DND-41 (cell line): ENCODE data around the gene UCN2.

Experiments used
- ATAC-seq: fragments of 200-7000 bp; cut with Tn5 transposase; 3 replicates; pipeline ENCODE4 v1.9.1; 2021; ENCODE audit warnings: low read depth; ENCODE audit not compliant: insufficient read depth
- DNase-seq: peaks from one replicate; pipeline ENCODE4 v3.0.0-alpha.2; 2020
- H2AFZ ChIP-seq: 2 replicates; pipeline ENCODE4 v1.6.0; 2012; ENCODE audit warnings: low read depth, low read length
- H3K27ac ChIP-seq: 2 replicates; pipeline ENCODE4 v1.5.1; 2012; ENCODE audit warnings: low read length, inconsistent platforms
- H3K27me3 ChIP-seq: fragments of 200-600 bp; sonication (generic); 2 replicates; pipeline ENCODE4 v1.6.0; 2012; ENCODE audit warnings: low read length, mild to moderate bottlenecking, inconsistent platforms; ENCODE audit not compliant: insufficient read depth, poor library complexity
- H3K36me3 ChIP-seq: 2 replicates; pipeline ENCODE4 v1.5.1; 2012; ENCODE audit warnings: low read length, inconsistent platforms; ENCODE audit not compliant: insufficient read depth
- H3K4me1 ChIP-seq: 2 replicates; pipeline ENCODE4 v1.5.1; 2012; ENCODE audit warnings: mild to moderate bottlenecking, low read length; ENCODE audit not compliant: insufficient read depth
- H3K4me2 ChIP-seq: 2 replicates; pipeline ENCODE4 v1.6.0; 2012; ENCODE audit warnings: mild to moderate bottlenecking, moderate library complexity, low read length, inconsistent platforms; ENCODE audit not compliant: insufficient read depth
- H3K4me3 ChIP-seq, 2 experiments: fragments of 200-600 bp in 1 of 2; shearing (Covaris generic) in 1 of 2; 2 replicates each; pipeline ENCODE4 v1.5.1; 2012 to 2016; ENCODE audit warnings: inconsistent platforms in 2 of 2, low read length in 2 of 2, mild to moderate bottlenecking in 2 of 2, low read depth in 1 of 2, moderate library complexity in 1 of 2
- H3K79me2 ChIP-seq: 2 replicates; pipeline ENCODE4 v1.6.0; 2012; ENCODE audit warnings: low read length, inconsistent platforms; ENCODE audit not compliant: insufficient read depth
- H3K9ac ChIP-seq: 2 replicates; pipeline ENCODE4 v1.6.0; 2012; ENCODE audit warnings: low read depth, mild to moderate bottlenecking, inconsistent platforms, low read length, moderate library complexity
- H3K9me3 ChIP-seq: 2 replicates; pipeline ENCODE4 v1.5.1; 2012; ENCODE audit warnings: low read length, moderate library complexity, mild to moderate bottlenecking, inconsistent platforms; ENCODE audit not compliant: insufficient read depth, severe bottlenecking
- H4K20me1 ChIP-seq: 2 replicates; pipeline ENCODE4 v1.6.0; 2012; ENCODE audit warnings: low read length; ENCODE audit not compliant: insufficient read depth
- EZH2 ChIP-seq: IDR thresholded peaks from 3 replicates; pipeline ENCODE4 v1.6.1; 2012; ENCODE audit warnings: borderline replicate concordance, low read depth, mild to moderate bottlenecking, moderate library complexity, low read length, inconsistent platforms; ENCODE audit not compliant: severe bottlenecking
- TF ChIP-seq, protein P1 (sequence below): IDR thresholded peaks from 2 replicates; pipeline ENCODE4 v1.5.1; 2012; ENCODE audit warnings: borderline replicate concordance, low read length, moderate library complexity, mild to moderate bottlenecking; ENCODE audit not compliant: poor library complexity, severe bottlenecking; ENCODE audit errors: extremely low read depth

UCN2 gene

DNA sequence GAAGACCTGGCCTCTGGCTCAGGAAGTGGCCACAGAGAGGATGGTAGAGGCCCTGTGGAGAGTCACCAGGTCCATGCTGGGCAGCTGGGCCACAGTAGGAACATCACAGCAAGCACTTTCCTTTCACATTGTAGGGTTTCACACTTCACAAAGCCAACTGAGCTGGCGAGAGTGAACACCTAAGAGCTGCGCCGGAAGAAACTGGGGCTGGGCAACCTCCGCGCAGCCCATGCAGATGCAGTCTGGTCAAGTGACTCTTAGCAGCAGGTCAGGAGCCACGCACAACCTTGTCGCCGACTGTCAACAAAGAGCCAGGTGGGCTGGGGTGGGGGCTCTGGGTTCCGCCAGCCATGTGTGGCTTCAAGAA lies 44.3 kb downstream of the UCN2 start:
- Histone ChIP-seq H3K36me3 (no peaks in the 10 kb centered on the region), H3K9ac (no peak overlapping the region), H3K4me2 (no peak overlapping the region), H3K9me3 (no peaks in the 10 kb centered on the region), H3K4me1 (peaks cover 13% of the 10 kb centered on the region), H4K20me1 (peaks cover 24% of the 10 kb centered on the region), H3K27ac (no peak overlapping the region), H3K27me3 (no peaks in the 10 kb centered on the region), H3K79me2 (no peaks in the 10 kb centered on the region), H2AFZ (no peak overlapping the region), H3K4me3 (no peak overlapping the region)
- no peak for DNase-seq
- TF ChIP-seq, protein P1, sequence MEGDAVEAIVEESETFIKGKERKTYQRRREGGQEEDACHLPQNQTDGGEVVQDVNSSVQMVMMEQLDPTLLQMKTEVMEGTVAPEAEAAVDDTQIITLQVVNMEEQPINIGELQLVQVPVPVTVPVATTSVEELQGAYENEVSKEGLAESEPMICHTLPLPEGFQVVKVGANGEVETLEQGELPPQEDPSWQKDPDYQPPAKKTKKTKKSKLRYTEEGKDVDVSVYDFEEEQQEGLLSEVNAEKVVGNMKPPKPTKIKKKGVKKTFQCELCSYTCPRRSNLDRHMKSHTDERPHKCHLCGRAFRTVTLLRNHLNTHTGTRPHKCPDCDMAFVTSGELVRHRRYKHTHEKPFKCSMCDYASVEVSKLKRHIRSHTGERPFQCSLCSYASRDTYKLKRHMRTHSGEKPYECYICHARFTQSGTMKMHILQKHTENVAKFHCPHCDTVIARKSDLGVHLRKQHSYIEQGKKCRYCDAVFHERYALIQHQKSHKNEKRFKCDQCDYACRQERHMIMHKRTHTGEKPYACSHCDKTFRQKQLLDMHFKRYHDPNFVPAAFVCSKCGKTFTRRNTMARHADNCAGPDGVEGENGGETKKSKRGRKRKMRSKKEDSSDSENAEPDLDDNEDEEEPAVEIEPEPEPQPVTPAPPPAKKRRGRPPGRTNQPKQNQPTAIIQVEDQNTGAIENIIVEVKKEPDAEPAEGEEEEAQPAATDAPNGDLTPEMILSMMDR, result no peak
- no peak for TF ChIP-seq EZH2
- no peak for ATAC-seq

DNA sequence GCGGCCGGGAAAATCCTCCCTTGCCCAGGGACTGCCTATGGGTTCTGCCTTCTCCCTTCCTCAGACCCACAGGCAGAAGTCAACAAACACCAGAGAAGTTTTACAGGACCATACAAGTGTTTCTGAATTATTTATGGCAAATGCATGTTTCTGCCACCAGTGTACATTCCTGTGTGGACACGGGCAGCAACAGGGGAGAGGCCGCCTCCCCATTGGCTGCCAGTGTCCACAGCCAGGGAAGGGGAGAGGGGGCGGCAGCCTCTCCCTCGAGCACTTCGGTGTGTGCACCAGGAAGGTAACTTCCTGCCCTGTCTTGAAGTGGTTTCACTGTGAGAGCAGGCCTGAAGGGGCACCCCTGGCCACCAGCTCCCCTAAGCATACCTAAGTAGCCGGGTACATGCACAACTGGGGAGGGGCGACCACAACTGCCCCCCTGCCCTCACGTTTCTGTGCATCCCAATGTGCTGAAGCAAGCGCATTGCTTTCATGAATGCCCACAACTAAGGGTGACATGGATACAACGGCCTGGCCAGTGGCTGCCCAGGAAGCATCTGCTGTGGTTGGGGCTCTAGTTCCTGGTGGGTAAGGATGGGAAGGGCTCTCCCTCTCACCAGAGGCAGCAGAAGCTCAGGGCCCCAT lies 44.8 kb downstream of the UCN2 start:
- TF ChIP-seq EZH2, result no peak
- TF ChIP-seq, protein P1, result no peak
- Histone ChIP-seq H3K9ac (no peak overlapping the region), H3K4me3 (no peak overlapping the region), H3K4me1 (peaks cover 13% of the 10 kb centered on the region), H3K36me3 (no peaks in the 10 kb centered on the region), H3K79me2 (no peaks in the 10 kb centered on the region), H3K27ac (no peak overlapping the region), H3K4me2 (no peak overlapping the region), H3K9me3 (no peaks in the 10 kb centered on the region), H2AFZ (no peak overlapping the region), H3K27me3 (no peaks in the 10 kb centered on the region), H4K20me1 (peaks cover 24% of the 10 kb centered on the region)
- ATAC-seq, result no peak
- DNase-seq, result no peak

DNA sequence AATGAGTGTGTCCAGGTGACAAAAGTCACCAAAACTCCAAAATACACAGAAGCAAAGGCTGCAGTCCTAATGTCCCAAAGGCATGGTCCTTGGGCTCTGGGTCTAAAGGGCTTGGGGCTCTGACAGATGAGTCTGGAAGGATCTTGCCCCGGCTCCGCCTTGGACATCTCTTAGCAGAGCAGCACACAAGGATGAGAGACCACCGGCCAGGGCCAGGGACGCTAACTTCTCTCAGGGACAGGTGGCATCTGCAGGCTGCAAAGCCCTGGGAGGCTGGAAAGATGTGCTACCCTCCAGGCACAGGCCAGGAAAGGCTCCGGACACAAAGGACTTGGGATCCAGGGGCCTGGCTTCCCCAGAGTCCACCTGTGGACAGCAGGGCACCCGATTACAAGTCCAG lies 45.5 kb downstream of the UCN2 start:
- Histone ChIP-seq H3K36me3 (no peaks in the 10 kb centered on the region), H3K79me2 (no peaks in the 10 kb centered on the region)
- ATAC-seq, result no peak

More for the DNA sequence above, 45.5 kb downstream of the UCN2 start:
- no peak for TF ChIP-seq EZH2
- TF ChIP-seq, protein P1, result no peak
- peaks cover 13% of the 10 kb centered on the region for H3K4me1 ChIP-seq
- H3K9ac ChIP-seq, result no peak overlapping the region
- DNase-seq, result no peak
- no peaks in the 10 kb centered on the region for H3K27me3 ChIP-seq
- H4K20me1 ChIP-seq, result peaks cover 24% of the 10 kb centered on the region
- H2AFZ ChIP-seq, result no peak overlapping the region
- no peak overlapping the region for H3K4me3 ChIP-seq
- no peak overlapping the region for H3K27ac ChIP-seq
- H3K9me3 ChIP-seq, result no peaks in the 10 kb centered on the region
- no peak overlapping the region for H3K4me2 ChIP-seq
